Measurements from ENCODE around the gene MED12L.

The MED12L gene

GRCh38 chr3:151197981-151198767, 112.7 kb downstream of the MED12L start:
- TF ChIP-seq ESRRG (CRISPR knock-in tag; IDR thresholded peaks at IDR 0.05) (no peak), CSRNP3 (CRISPR knock-in tag; IDR thresholded peaks at IDR 0.05) (no peak), TOX (CRISPR knock-in tag; IDR thresholded peaks at IDR 0.05; ENCODE audit: borderline replicate concordance) (no peak), ISL1 (CRISPR knock-in tag; IDR thresholded peaks at IDR 0.05) (no peak), ZC3H10 (CRISPR knock-in tag; IDR thresholded peaks at IDR 0.05) (no peak), TCF4 (CRISPR knock-in tag; IDR thresholded peaks at IDR 0.05; ENCODE audit: borderline replicate concordance) (no peak), ZFP3 (CRISPR knock-in tag; IDR thresholded peaks at IDR 0.05) (no peak), ZNF70 (CRISPR knock-in tag; IDR thresholded peaks at IDR 0.05) (no peak), GLIS3 (CRISPR knock-in tag; IDR thresholded peaks at IDR 0.05) (no peak), OSR1 (CRISPR knock-in tag; IDR thresholded peaks at IDR 0.05) (no peak), ZNF565 (CRISPR knock-in tag; conservative IDR thresholded peaks at IDR 0.05; ENCODE audit: low read depth) (no peak), BACH2 (CRISPR knock-in tag; IDR thresholded peaks at IDR 0.05; ENCODE audit: borderline replicate concordance) (no peak), ZFP30 (CRISPR knock-in tag; IDR thresholded peaks at IDR 0.05) (no peak), PPARA (CRISPR knock-in tag; IDR thresholded peaks at IDR 0.05; ENCODE audit: borderline replicate concordance) (no peak), ARNTL (CRISPR knock-in tag; IDR thresholded peaks at IDR 0.05; ENCODE audit: borderline replicate concordance, low read depth) (no peak), CSDC2 (CRISPR knock-in tag; IDR thresholded peaks at IDR 0.05) (no peak)
- TF ChIP-seq, protein P1, sequence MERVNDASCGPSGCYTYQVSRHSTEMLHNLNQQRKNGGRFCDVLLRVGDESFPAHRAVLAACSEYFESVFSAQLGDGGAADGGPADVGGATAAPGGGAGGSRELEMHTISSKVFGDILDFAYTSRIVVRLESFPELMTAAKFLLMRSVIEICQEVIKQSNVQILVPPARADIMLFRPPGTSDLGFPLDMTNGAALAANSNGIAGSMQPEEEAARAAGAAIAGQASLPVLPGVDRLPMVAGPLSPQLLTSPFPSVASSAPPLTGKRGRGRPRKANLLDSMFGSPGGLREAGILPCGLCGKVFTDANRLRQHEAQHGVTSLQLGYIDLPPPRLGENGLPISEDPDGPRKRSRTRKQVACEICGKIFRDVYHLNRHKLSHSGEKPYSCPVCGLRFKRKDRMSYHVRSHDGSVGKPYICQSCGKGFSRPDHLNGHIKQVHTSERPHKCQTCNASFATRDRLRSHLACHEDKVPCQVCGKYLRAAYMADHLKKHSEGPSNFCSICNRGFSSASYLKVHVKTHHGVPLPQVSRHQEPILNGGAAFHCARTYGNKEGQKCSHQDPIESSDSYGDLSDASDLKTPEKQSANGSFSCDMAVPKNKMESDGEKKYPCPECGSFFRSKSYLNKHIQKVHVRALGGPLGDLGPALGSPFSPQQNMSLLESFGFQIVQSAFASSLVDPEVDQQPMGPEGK (CRISPR knock-in tag; IDR thresholded peaks at IDR 0.05; ENCODE audit: borderline replicate concordance), result no peak
- TF ChIP-seq, protein P2, sequence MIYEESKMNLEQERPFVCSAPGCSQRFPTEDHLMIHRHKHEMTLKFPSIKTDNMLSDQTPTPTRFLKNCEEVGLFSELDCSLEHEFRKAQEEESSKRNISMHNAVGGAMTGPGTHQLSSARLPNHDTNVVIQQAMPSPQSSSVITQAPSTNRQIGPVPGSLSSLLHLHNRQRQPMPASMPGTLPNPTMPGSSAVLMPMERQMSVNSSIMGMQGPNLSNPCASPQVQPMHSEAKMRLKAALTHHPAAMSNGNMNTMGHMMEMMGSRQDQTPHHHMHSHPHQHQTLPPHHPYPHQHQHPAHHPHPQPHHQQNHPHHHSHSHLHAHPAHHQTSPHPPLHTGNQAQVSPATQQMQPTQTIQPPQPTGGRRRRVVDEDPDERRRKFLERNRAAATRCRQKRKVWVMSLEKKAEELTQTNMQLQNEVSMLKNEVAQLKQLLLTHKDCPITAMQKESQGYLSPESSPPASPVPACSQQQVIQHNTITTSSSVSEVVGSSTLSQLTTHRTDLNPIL (CRISPR knock-in tag; IDR thresholded peaks at IDR 0.05; ENCODE audit: low read depth), result no peak
- ATAC-seq, result no peak

GRCh38 chr3:151198849-151199248, 113.4 kb downstream of the MED12L start:
- ATAC-seq, result no peak
- TF ChIP-seq TOX (CRISPR knock-in tag; IDR thresholded peaks at IDR 0.05; ENCODE audit: borderline replicate concordance) (no peak), CSDC2 (CRISPR knock-in tag; IDR thresholded peaks at IDR 0.05) (no peak), ZNF565 (CRISPR knock-in tag; conservative IDR thresholded peaks at IDR 0.05; ENCODE audit: low read depth) (no peak), SNAI2 (CRISPR knock-in tag; IDR thresholded peaks at IDR 0.05) (no peak), ZC3H10 (CRISPR knock-in tag; IDR thresholded peaks at IDR 0.05) (no peak), ZNF8 (CRISPR knock-in tag; IDR thresholded peaks at IDR 0.05) (no peak), OSR1 (CRISPR knock-in tag; IDR thresholded peaks at IDR 0.05) (no peak), ZFP3 (CRISPR knock-in tag; IDR thresholded peaks at IDR 0.05) (no peak), RARB (CRISPR knock-in tag; IDR thresholded peaks at IDR 0.05) (no peak), TSHZ2 (CRISPR knock-in tag; IDR thresholded peaks at IDR 0.05) (no peak), CSRNP3 (CRISPR knock-in tag; IDR thresholded peaks at IDR 0.05) (no peak), ARNTL (CRISPR knock-in tag; IDR thresholded peaks at IDR 0.05; ENCODE audit: borderline replicate concordance, low read depth) (no peak), ZNF70 (CRISPR knock-in tag; IDR thresholded peaks at IDR 0.05) (no peak), TCF4 (CRISPR knock-in tag; IDR thresholded peaks at IDR 0.05; ENCODE audit: borderline replicate concordance) (no peak)
- TF ChIP-seq, protein P3, sequence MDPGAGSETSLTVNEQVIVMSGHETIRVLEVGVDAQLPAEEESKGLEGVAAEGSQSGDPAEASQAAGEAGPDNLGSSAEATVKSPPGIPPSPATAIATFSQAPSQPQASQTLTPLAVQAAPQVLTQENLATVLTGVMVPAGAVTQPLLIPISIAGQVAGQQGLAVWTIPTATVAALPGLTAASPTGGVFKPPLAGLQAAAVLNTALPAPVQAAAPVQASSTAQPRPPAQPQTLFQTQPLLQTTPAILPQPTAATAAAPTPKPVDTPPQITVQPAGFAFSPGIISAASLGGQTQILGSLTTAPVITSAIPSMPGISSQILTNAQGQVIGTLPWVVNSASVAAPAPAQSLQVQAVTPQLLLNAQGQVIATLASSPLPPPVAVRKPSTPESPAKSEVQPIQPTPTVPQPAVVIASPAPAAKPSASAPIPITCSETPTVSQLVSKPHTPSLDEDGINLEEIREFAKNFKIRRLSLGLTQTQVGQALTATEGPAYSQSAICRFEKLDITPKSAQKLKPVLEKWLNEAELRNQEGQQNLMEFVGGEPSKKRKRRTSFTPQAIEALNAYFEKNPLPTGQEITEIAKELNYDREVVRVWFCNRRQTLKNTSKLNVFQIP (CRISPR knock-in tag; IDR thresholded peaks at IDR 0.05; ENCODE audit: borderline replicate concordance, low read depth), result no peak
- TF ChIP-seq, protein P1 (CRISPR knock-in tag; IDR thresholded peaks at IDR 0.05; ENCODE audit: borderline replicate concordance), result no peak
